22Rv1 (cell line): ENCODE measurements around the gene ASTN2.

Source experiments
- ZFX ChIP-seq: fragments of 450-650 bp; IDR thresholded peaks from 2 replicates; pipeline ENCODE4 v1.6.1; 2017; ENCODE audit warnings: antibody characterized with exemption, borderline replicate concordance
- TF ChIP-seq, protein P1 (sequence below): fragments of 450-650 bp; IDR thresholded peaks from 2 replicates; pipeline ENCODE4 v1.5.1; 2017; ENCODE audit warnings: mild to moderate bottlenecking

DNA sequence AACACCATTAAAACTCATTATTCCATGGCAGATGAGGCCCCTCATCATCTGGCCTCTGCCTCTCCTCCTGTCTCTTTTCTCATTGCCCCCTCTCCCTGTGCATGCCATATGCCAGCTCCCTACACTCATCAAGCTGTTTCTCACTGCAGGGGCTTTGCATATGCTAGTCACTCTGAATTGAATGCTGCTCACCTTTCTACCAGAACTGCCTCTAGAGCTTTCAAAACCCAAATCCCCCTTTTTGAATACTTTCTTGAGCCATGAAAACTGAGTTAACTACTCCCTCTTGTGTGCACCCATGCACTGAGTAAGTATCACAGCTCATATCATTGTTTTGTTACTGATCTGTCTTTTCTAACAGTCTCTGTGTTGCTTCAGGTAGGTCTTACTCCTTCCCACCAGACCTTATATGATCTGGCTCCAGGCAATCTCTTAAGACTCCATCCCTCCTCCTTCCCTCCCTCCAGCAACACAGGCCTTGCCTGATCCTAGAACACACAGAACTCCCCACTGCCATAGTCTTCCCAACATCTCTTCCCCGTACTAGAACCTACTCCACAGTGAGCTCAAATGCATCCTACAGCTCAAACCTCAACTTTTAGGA is 60.5 kb downstream of the ASTN2 start:
- TF ChIP-seq, protein P1, sequence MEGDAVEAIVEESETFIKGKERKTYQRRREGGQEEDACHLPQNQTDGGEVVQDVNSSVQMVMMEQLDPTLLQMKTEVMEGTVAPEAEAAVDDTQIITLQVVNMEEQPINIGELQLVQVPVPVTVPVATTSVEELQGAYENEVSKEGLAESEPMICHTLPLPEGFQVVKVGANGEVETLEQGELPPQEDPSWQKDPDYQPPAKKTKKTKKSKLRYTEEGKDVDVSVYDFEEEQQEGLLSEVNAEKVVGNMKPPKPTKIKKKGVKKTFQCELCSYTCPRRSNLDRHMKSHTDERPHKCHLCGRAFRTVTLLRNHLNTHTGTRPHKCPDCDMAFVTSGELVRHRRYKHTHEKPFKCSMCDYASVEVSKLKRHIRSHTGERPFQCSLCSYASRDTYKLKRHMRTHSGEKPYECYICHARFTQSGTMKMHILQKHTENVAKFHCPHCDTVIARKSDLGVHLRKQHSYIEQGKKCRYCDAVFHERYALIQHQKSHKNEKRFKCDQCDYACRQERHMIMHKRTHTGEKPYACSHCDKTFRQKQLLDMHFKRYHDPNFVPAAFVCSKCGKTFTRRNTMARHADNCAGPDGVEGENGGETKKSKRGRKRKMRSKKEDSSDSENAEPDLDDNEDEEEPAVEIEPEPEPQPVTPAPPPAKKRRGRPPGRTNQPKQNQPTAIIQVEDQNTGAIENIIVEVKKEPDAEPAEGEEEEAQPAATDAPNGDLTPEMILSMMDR, result no peak
- no peak for TF ChIP-seq ZFX
